NCI-H345 treated with DMSO at 0.1 percent for 48 hours (cell line): ENCODE data around the gene AP3D1.

Experiments used
- DNase-seq: peaks from one replicate; lab custom pipeline; 2025; ENCODE audit not compliant: unreplicated experiment; lab: John Stamatoyannopoulos, UW

Gene AP3D1

DNA sequence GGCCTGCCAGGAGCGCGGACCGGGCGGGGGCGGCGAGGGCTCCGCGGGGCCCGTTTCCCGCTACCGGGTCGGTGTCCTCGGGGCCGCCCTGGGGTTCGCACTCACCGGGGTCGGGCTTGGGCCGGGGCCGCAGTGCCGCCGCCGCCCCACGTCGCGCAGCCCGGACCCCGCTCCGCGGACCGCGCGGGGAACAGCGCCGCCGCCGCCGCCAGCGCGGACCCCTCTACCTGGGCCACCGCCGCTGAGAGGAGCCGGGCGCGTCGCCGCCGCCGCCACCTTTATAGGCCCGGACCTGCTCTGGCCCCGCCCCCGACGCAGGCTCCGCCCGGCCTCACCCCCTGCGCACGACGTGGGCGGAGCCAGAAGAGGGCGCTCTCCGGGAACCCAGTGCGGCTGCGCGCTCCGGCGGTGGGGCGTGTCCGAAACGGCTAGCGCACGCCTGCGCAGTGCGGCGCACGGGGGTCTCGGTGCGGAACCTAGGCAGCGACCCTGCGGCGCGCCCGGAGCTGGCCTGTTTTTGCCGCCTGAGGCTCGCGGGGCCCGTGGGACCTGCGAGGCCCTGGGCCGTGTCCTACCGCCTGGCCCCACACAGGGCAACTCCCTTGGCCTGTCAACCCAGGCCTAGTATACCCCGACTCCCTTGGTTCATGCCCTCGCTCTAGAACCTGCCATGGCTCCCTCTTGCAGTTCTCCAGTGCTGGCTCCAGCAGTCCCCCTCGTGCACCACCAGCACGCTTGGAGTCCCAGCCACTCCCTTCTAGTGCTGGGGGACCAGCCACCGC, 100.2 kb downstream of the AP3D1 start, which contains the start of gene MKNK2:
Gene MKNK2, minus strand, starts transcription at position 254 of the 782 bp plus-strand sequence. CDS start 393 bp downstream, outside the sequence.
- DNase-seq: peak; percentile 71
